ENCODE measurements around the gene PSMB7.

DNA sequence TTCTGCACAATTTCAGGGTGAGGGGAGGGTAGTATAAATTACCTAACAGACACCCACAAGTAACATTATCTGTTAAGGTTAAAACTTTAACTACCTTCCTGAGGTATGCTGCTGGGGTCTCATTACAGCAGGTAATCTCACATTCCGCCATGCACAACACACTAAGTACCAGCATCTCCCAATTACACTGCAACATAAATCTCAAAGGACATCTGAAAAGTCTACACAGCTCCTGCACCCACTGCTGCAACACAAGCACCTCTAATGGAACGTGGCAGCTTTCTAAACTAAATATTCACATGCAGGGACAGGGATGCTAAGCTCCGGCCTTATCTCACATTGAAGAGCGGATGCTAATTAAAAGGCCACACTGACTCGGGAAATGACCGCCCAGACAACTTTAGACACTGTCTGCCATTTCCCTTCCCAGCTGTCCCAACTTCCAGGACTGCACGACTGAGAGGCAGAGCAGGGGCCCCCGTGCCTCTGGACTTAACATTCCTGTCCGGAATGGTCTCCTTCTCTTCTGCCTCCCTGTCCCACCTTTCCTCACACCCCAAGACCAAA lies 45.9 kb downstream of the PSMB7 start:
- TF ChIP-seq, protein P1, sequence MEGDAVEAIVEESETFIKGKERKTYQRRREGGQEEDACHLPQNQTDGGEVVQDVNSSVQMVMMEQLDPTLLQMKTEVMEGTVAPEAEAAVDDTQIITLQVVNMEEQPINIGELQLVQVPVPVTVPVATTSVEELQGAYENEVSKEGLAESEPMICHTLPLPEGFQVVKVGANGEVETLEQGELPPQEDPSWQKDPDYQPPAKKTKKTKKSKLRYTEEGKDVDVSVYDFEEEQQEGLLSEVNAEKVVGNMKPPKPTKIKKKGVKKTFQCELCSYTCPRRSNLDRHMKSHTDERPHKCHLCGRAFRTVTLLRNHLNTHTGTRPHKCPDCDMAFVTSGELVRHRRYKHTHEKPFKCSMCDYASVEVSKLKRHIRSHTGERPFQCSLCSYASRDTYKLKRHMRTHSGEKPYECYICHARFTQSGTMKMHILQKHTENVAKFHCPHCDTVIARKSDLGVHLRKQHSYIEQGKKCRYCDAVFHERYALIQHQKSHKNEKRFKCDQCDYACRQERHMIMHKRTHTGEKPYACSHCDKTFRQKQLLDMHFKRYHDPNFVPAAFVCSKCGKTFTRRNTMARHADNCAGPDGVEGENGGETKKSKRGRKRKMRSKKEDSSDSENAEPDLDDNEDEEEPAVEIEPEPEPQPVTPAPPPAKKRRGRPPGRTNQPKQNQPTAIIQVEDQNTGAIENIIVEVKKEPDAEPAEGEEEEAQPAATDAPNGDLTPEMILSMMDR (conservative IDR thresholded peaks at IDR 0.05 in 1 of 2, IDR thresholded peaks at IDR 0.05 in 1 of 2; ENCODE audit: extremely low read depth in 1 of 2, insufficient read depth in 1 of 2, low read depth in 1 of 2, low read length in 2 of 2), result no peak
- no peak for TF ChIP-seq EZH2 (IDR thresholded peaks at IDR 0.05; ENCODE audit: borderline replicate concordance, low read length)

Measured in mammary epithelial cell (primary cell).